ENCODE results near the gene SNX30.
A peak's percentile ranks its signal among the peaks of the same experiment; 100 is the strongest.

SNX30 gene

GRCh38 chr9:112783551-112783954, 33.0 kb downstream of the SNX30 start:
- no peak for DNase-seq (ENCODE audit: low spot score)

DNA sequence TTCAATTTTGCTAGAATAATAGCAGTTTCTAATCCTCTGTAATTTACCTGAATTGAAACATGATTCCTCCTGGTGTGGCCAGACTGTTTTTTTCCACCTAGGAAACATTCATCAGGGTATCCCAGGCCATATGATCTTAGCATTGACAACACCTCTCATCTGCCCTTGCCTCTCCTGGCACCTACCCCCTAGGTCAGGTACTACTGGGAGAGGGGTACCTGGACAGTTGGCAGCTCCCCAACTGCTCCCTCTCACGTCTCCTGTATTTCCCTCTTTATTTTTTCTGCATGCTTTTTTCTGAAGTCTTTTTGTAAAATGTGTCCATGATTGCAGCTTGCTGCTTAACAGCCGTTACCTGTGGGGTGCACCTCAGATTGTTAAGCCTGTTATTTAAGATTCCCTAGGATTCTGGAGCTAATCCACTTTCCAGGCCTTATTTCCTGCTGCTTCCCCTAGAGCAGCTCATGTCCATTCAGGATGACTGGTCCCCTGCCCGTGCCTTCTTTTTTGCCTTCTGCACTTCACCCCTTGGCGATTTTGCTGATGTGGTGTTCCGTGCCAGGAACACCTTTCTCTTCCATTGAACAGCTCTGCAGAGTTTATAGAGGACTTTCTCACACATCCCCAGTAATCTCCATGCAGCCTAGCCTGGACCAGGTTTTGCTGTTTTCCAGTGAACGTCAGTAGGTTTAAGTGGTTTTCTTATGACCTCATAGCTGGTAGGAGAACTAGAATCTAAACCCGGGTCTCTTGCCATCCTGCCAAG, 33.6 kb downstream of the SNX30 start:
- no peak for DNase-seq (ENCODE audit: low spot score)

- DNase-seq (ENCODE audit: low spot score) = no peak
Measured at GRCh38 chr9:112785986-112786385, 35.4 kb downstream of the SNX30 start.

GRCh38 chr9:112786829-112787520, 36.4 kb downstream of the SNX30 start:
- no peak for DNase-seq (ENCODE audit: low spot score)

DNA sequence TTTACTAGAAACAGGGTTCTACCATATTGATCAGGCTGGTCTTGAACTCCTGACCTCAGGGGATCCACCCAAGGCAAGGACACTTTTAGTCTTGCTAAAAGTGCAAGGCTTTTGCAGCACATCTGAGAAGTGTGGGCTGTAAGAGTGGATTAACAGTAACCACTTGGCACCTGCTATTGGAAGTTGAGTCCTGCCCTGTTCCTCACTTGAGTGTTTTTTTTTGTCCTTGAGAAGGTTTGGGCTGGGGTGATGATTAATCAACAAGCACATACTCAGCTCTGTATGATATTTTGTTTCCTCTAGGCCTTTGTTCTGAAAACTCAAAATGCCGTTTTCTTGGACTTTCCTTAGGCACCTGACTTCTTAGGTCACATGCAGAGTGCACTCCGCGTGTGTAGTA, 37.4 kb downstream of the SNX30 start:
- no peak for DNase-seq (ENCODE audit: low spot score)

DNA sequence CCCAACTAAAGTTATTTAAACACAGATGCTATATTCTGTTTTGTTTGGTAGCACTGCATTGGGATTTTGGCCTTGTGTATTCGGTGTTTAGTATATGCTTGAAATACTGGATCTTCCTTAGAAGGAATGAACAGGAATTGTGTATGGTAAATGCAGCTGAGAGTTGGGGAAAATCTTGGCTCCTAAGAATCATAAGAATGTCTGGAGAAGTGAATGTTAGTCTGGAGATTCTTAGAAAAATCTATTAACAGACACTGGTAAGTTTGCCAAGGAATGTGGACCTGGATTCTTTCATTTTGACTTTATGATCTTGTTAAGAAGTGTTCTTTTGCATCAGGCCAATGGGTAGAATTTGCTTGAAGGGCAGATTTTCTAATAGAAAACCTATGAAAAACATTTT, 38.9 kb downstream of the SNX30 start:
- DNase-seq (ENCODE audit: low spot score) = no peak

DNA sequence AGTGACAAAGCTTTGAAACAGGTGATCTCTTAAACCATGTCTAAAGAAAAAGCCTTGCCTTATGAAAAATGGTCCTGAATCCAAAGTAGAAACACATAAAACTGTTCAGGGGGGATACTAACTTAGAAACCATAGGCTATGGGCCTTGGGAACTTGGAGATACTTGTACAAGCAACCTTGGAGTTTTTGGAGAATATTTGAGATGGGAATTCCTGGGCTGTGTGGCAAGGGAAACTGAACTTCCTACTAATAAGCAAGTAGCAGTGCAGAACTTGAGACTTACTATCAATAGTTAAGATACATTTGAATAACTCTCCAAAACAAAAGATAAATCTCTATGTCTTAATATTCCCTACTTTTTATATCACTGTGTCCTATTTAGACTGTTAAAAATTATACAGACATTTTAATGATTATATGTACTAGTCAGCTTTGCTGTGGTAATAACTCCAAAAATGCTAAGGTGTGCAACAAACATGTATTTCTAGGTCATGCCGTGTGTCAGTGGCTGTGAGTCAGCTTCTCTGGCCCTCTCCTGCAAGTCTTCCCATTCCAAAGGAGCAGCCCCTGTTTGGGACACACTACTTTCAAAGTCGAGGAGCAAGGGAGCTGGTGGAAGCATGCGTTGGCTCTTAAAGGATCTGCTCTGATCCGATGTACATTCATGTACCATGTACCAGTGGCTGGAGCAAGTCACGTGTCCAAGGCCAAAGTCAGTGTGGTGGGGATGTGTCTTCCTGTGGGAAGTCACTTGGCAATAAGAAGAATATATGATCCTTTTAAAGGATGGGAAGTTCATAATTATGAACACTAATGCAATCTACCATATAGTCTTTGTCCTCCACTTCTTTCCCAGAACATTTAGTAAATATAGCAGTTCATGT, 39.6 kb downstream of the SNX30 start:
- no peak for DNase-seq (ENCODE audit: low spot score)

- DNase-seq (ENCODE audit: low spot score) = no peak
Measured at GRCh38 chr9:112792670-112793069, 42.1 kb downstream of the SNX30 start.

GRCh38 chr9:112793213-112793810, 42.8 kb downstream of the SNX30 start:
- peak; percentile 76 for DNase-seq (ENCODE audit: low spot score)

GRCh38 chr9:112794731-112795130, 44.2 kb downstream of the SNX30 start:
- DNase-seq (ENCODE audit: low spot score) = no peak

GRCh38 chr9:112795921-112796320, 45.4 kb downstream of the SNX30 start:
- no peak for DNase-seq (ENCODE audit: low spot score)

GRCh38 chr9:112796485-112796884, 45.9 kb downstream of the SNX30 start:
- DNase-seq (ENCODE audit: low spot score) = no peak

- no peak for DNase-seq (ENCODE audit: low spot score)
Measured at GRCh38 chr9:112809351-112809848, 58.8 kb downstream of the SNX30 start.

GRCh38 chr9:112809906-112810305, 59.3 kb downstream of the SNX30 start:
- no peak for DNase-seq (ENCODE audit: low spot score)

DNA sequence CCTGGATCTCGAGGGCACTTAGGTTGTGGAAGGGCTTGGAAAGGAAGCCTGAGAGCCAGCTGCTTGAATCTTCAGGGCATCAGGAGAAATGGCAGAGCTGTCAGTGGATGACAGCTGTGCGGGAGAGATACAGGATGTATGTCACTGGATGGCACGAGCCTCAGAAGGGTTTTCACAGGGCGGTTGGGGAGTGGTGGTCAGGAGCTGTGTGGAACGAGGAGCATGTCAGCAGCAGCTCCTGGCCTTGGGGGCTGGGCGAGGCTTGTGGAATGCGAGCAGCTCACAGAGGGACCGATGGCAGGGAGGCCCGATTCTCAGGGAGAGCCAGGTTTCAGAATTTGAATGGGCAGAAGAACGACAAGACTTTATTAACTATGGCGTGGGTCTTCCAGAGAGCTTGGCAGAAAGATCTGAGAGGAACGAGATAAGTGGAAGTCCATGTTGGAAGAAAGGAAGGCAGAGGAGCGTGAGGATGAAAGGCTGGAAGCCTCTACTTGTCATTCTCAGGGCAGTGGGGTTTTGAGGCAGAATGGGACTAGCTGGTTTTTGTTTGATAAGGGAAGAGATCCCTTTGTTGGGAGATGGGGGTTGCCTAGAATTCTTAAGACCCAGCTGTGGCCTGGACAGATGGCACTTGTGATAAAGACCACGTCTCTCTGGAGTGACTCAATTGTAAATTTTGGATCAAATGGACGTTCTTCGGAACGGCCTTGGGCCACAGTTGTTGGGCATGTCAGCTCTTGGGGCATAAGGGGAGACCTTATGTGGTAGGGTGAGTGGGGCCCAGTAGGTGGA, 60.3 kb downstream of the SNX30 start:
- peak; percentile 51 for DNase-seq (ENCODE audit: low spot score)

- no peak for DNase-seq (ENCODE audit: low spot score)
Measured at GRCh38 chr9:112811518-112811917, 61.0 kb downstream of the SNX30 start.

GRCh38 chr9:112815868-112816267, 65.3 kb downstream of the SNX30 start:
- DNase-seq (ENCODE audit: low spot score) = no peak

DNA sequence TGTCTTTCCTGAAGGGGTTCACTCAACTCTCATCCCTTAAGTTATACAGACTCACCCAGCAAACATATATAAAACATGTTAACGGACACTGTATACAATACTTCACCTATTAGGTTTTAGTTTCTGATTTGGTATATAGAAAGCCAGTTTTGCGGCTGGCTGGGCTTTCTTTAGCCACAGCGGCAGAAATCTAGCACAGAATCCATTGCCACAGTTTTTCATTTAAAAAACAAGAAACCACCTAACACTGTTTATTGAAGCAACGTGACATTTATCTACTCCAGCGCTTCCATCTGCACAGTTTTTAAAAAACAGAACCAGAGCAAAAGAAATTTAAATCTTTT, 67.3 kb downstream of the SNX30 start:
- DNase-seq (ENCODE audit: low spot score) = no peak

- DNase-seq (ENCODE audit: low spot score) = no peak
Measured at GRCh38 chr9:112819635-112820496, 69.3 kb downstream of the SNX30 start.

- no peak for DNase-seq (ENCODE audit: low spot score)
Measured at GRCh38 chr9:112820881-112821280, 70.3 kb downstream of the SNX30 start.

All from ecto neural progenitor cell (in vitro differentiated cells).